Urinary bladder (tissue), 4 donors: ENCODE measurements around the gene SLC7A10. TPM values are rescaled to one million over a fixed set of nuclear protein-coding genes. Genes with fewer than 3 reads are reported as not detected.

Source experiments
- DNase-seq: peaks from one replicate; pipeline ENCODE4 v3.0.0-alpha.2; 2015; ENCODE audit errors: extremely low spot score
- H3K27ac ChIP-seq: one replicate; pipeline ENCODE4 v1.5.1; 2013; ENCODE audit warnings: low read depth, mild to moderate bottlenecking, moderate library complexity
- H3K36me3 ChIP-seq: one replicate; pipeline ENCODE4 v1.6.1; 2013; ENCODE audit warnings: mild to moderate bottlenecking, moderate library complexity; ENCODE audit not compliant: insufficient read depth
- H3K4me1 ChIP-seq: one replicate; pipeline ENCODE4 v1.6.1; 2013; ENCODE audit warnings: mild to moderate bottlenecking, moderate library complexity; ENCODE audit not compliant: insufficient read depth
- H3K4me3 ChIP-seq: one replicate; pipeline ENCODE4 v1.5.1; 2013; ENCODE audit warnings: low read depth, low read length
- WGBS: extraction: QIAGEN DNeasy Blood & Tissue Kit; methylation state at CpG from one replicate; pipeline ENCODE4 v1.1.7; 2013; 5-methylcytosine and 5-hydroxymethylcytosine counted together
- polyA plus RNA-seq: library from polyadenylated mRNA; stranded (reverse); fragments of 200-250 nt; gene quantifications from one replicate; pipeline ENCODE4 v1.2.3, GENCODE V29; 2013
- total RNA-seq: library from RNA; depleted of rRNA; stranded (reverse); fragments of >200 nt; gene quantifications from one replicate; pipeline ENCODE4 v1.2.3, GENCODE V29; 2014
- donor health status: healthy with polysubstance abuse.
- donor health status: healthy.

Gene SLC7A10
- total and polyA plus RNA-seq, 2 donors: 1.1 to 2.2 TPM

DNA sequence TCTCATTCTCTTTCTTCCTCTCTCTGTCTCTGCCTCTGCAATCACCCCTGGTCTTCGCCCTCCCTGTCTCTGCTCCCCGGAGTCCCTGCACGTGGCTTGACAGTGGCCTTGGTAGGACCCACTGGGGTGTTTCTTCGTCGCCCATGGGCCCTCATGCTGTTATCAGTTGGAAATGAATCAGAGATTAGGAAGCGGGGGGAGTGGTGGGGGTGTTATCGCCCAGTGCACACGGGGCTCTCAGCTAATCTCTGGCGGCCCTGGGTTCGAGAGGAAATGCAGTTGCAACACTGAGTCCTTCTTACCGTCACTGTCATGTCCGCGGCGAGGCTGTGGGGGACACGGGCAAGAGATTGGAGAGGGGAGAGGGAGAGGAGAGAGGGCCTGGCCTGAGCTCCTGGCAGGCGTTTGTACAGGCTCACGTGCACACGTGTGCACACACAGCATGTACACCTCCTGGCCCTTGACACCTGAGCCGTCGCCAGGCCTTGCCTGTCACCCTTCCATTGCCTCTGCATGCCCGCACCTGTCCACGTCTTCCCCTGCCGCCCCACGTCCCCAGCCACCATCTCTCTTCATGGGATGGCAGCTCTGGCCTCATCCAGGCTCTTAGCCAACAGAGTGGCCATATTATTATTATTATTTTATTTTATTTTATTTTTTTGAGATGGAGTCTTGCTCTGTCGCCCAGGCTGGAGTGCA lies 37.8 kb upstream of the SLC7A10 start:
- Histone ChIP-seq H3K4me1 (no peaks in the 10 kb centered on the region), H3K4me3 (no peak overlapping the region), H3K27ac (no peak overlapping the region), H3K36me3 (no peaks in the 10 kb centered on the region)
- 81% methylated on average over 25 of the region's 25 CpGs for WGBS
- no peak for DNase-seq

DNA sequence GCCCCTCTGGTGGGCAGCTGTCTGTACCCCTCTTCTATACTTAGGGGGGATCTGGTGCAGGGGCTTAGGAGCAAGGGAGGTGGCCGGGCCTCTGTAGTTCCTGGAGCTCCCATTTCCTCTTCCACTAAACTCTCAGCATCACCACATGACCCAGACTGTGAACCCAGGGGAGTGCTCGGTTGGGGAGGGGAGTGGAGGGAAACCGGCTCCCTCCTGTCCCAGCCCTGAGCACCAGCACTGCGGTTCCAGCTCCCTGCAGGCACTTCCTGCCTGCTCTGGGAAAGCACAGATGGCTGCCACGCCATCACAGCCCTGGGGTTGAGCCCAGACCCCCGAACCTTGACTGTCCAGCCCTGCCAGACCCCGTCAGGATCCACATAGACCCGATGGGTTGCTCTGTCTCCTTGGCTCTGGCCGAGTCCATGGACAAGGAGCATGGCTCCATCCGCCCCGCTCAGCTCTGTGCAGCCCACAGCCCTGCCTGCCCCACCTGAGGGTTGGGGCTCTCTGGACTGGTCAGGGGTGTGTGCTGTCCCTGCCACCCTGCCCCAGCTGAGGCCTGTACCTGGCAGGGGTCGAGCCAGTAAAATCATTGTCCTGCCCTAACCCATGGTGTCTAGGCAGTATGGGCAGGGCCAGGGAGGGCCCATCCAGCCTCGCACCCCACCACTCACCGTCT lies 36.0 kb upstream of the SLC7A10 start:
- no peaks in the 10 kb centered on the region for H3K4me1 ChIP-seq
- H3K27ac ChIP-seq: no peak overlapping the region
- no peak for DNase-seq
- H3K36me3 ChIP-seq: no peaks in the 10 kb centered on the region
- 70% methylated on average over 14 of the region's 14 CpGs for WGBS
- H3K4me3 ChIP-seq: no peak overlapping the region

DNA sequence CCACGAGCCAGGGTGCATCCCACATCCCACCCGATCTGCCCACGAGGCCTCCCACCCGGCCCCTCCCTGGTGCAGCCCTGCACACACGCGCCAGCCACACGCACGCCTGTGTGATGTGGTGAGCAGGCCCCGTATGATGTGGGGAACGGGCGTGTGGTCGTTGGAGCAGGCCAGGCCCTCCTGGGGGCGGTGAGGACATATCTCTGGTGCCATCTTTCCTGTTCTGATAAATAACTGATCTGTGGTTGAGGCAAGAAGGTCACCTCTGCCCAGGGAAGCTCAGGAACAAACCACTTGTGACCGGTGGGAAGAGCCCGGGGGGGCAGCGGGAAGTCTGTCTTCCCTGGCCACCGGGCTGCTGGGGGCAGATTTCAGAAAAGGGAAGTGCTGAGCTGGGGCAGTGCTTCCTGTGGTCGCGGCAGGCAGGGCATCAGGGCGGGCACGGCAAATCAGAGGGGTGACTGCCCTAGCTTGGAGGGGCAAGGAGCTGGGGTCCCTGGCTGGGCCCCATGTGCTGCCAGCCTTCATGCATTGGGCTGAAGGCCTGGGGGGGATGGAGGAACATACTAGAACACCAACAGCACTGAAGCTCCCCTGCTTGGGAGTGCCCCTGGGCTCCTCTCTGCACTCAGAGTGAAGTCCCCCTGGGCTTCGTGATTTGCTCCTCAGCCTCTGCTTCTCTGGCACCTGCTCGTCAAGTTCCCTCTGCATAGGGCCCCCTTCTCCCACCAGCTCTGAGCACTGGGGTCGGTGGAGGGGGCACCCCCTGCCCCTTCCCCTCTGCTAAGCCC lies 35.2 kb upstream of the SLC7A10 start:
- no peak overlapping the region for H3K4me3 ChIP-seq
- no peaks in the 10 kb centered on the region for H3K36me3 ChIP-seq
- DNase-seq: no peak
- no peak overlapping the region for H3K27ac ChIP-seq
- no peaks in the 10 kb centered on the region for H3K4me1 ChIP-seq
- WGBS: 64% methylated on average over 24 of the region's 24 CpGs

DNA sequence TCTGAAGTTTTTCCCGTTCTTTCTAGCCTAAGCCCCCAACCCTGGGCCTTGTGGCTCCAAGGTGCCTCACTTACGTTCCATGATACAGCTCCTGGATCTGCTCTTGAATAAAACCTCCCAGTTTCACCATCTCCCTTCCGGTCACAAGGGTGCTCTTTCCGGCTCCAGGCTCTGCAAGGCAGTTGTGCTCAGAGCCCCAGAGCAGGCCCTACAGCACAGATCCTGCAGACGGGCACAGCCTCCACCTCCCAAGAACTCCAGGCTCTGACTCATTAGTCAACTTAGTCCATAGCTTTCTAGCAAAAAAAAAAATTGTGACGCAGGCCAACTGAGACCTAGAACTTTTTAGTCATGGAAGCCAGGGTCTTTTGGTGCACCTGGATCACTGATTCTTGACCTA lies 33.9 kb upstream of the SLC7A10 start:
- no peak for DNase-seq
- H3K27ac ChIP-seq: no peak overlapping the region
- H3K36me3 ChIP-seq: no peaks in the 10 kb centered on the region
- WGBS: 80% methylated on average over 6 of the region's 6 CpGs
- no peaks in the 10 kb centered on the region for H3K4me1 ChIP-seq
- H3K4me3 ChIP-seq: no peak overlapping the region

DNA sequence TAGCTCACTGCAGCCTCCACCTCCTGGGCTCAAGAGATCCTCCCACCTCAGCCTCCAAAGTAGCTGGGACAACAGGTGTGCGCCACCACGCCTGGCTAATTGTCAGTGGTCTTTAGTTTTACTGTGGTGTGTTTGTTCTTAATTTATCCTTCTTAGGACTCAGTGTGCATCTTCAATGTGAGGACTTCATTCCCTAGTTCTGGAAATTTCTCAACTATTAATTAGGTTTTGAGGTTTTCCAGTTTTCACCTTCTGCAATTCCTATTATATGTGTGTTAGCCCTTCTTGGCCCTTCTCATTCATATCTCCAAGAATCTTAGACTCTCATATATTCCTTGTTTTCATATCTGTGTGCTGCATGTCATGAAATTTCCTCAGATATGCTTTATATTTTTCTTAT lies 32.2 kb upstream of the SLC7A10 start:
- WGBS: 97% methylated on average over 2 of the region's 2 CpGs
- Histone ChIP-seq H3K36me3 (no peaks in the 10 kb centered on the region), H3K27ac (no peak overlapping the region), H3K4me3 (no peak overlapping the region), H3K4me1 (no peaks in the 10 kb centered on the region)
- no peak for DNase-seq

DNA sequence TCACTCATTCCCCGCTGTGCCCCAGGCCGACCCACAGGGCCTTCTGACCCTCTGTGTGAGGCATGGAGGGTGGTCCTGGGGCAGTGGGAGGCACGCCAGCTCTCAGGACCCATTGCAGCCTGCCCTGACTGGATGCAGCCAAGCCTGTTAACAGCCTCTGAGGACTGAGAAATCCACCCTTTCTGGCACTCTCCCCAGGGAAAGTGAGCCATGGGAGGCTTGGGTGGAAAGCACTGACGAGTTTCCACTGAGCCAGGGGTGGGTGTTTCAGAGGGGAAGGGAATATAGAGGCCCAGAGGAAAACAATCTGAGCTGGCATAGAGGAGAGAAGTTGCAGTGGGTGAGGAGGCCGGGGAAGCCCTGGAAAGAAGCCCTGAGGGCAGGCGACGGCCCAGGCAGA lies 30.6 kb upstream of the SLC7A10 start:
- H3K4me1 ChIP-seq: no peaks in the 10 kb centered on the region
- no peak overlapping the region for H3K4me3 ChIP-seq
- no peak overlapping the region for H3K27ac ChIP-seq
- WGBS: 56% methylated on average over 7 of the region's 7 CpGs
- DNase-seq: no peak
- no peaks in the 10 kb centered on the region for H3K36me3 ChIP-seq

DNA sequence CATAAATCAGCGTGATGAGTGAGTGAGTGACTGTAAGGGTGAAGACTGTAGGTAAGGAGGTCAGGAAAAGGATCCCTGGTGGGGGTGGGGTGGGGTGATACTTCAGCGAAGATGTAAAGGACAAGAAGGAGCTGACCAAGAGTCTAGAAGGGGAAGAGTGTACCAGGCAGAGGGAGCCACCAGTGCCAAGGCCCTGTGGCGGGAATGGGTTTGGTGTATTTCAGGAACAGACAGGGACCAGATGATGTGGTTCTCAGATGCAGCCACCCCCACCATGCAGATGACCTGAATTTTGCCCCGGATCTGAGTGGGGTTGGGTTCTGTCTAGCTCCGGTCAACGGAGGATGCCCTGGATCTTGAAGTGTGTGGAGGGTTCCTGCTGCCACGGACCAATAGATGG lies 30.1 kb upstream of the SLC7A10 start:
- DNase-seq: no peak
- H3K4me1 ChIP-seq: no peaks in the 10 kb centered on the region
- no peak overlapping the region for H3K27ac ChIP-seq
- WGBS: 86% methylated on average over 7 of the region's 7 CpGs
- no peak overlapping the region for H3K4me3 ChIP-seq
- no peaks in the 10 kb centered on the region for H3K36me3 ChIP-seq

DNA sequence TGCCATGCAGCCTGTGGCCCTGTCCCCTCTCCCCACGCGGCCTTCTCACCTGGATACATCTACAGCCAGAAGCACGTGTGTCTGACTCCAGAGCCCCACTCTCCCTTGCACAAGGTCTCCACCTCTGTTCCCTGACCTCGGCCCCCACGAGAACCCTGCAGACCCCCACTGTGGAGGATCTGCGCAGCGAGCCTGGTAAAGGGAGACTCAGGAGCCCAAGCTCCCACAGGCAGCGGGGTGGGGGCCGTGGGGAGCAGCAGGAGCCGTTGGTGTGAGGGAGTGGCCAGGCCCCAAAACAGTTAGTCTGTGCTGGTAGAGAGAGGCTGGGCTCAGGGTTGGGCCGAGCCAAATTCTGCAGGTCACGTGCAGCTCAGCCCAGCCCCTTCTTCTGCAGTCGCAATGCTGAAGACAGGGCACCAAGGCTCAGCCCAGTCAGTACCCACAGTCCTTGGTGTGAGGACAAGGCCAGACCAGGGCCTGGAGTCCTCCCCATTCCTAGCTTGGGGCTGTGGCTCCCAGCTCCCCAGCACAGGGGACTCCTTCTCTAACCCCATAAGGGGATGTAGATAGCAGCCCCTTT lies 28.7 kb upstream of the SLC7A10 start:
- Histone ChIP-seq H3K27ac (no peak overlapping the region), H3K36me3 (no peaks in the 10 kb centered on the region), H3K4me3 (no peak overlapping the region), H3K4me1 (no peaks in the 10 kb centered on the region)
- DNase-seq: no peak
- WGBS: 68% methylated on average over 13 of the region's 13 CpGs

DNA sequence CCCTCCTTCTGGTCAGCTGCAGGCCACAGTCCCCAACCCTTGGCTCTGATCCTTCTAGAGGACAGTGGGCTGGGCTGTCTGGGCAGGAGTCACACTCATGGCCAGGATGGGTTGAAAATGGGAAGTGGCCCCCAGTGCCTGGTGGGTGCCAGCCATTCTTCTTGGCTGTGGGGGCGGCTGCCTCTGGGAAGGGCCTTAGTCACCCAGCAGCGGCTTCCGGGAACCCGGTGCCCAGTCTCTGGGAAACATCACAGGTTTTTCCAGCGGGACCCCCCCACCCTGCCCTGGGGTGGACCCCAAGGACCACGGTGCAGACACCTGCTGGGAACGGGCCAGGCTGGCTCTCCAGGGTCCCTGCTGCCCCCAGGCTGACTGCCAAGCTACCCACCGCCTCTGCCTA lies 27.3 kb upstream of the SLC7A10 start:
- no peaks in the 10 kb centered on the region for H3K36me3 ChIP-seq
- no peak overlapping the region for H3K4me3 ChIP-seq
- H3K4me1 ChIP-seq: no peaks in the 10 kb centered on the region
- no peak for DNase-seq
- no peak overlapping the region for H3K27ac ChIP-seq
- WGBS: 86% methylated on average over 8 of the region's 8 CpGs

DNA sequence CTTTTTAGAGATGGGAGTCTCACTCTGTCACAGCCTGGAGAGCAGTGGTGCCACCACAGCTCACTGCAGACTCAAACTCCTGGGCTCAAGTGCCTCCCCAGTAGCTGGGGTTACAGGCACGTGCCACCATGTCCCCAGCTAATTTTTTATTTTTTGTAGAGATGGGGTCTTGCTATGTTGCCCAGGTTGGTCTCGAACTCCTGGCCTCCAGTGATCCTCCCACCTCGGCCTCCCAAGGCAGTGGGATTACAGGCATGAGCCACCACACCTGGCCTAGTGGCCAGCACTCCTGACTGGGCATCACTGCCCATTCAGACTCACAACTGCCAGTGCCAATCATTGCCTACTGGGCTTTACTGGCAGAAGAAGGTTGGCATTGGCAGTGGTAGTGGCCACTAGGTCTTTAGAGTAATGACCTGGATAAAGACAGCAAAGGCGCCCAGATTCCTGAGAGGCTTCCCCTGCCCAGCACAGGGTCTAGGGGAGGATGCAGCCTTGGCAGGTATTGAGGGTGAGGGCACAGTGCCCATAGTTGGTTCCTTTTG lies 26.8 kb upstream of the SLC7A10 start:
- no peak for DNase-seq
- 92% methylated on average over 4 of the region's 4 CpGs for WGBS
- no peaks in the 10 kb centered on the region for H3K36me3 ChIP-seq
- no peaks in the 10 kb centered on the region for H3K4me1 ChIP-seq
- no peak overlapping the region for H3K27ac ChIP-seq
- H3K4me3 ChIP-seq: no peak overlapping the region

DNA sequence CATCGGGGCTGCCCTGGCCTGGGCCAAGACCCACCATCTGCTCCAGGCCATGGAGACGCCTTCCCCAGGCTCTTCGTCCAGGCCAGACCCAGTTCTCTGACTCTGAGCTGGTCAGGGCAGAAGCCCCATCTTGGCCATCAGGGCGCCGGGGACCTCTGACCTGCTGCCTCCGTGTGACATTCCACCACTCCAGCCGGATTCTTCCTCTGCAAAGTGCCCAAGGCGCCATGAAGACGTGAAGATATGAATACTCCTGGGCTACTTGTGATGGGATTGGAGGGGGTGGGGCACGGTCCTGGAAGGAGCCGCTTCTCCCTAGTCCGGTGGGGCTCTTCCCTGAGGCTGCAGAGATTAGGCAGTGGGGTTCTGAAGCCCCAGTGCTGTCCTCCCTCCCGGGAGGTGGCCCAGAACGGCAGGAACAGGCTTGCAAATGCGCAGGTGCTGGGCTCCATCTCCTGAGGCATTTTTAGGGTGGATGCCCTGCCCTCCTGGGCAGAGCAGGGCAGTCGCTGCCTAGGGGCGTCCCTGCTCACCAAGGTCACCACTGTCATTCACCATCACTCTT lies 26.0 kb upstream of the SLC7A10 start:
- Histone ChIP-seq H3K4me1 (no peaks in the 10 kb centered on the region), H3K27ac (no peak overlapping the region), H3K36me3 (no peaks in the 10 kb centered on the region), H3K4me3 (no peak overlapping the region)
- no peak for DNase-seq
- 76% methylated on average over 17 of the region's 17 CpGs for WGBS

DNA sequence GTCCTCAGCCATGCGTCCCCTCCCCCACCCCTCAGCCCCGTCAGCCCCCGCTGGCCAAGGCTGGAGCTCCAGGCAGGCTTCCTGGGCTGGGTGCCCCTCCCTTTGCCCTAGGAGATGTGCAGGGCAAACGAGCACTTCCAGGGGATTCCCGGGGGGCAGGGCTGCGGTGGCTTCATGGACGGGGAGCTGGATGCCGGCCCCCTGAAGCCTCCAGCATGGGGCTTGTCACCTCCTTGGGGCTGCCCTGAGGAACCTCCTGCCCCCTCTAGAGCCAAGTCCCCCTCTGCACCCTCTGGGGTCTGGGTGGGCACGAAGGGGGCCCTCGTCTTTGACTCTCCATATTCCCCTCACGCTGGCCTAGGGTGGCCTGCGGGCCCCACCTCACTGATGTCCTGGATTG lies 25.4 kb upstream of the SLC7A10 start:
- no peak overlapping the region for H3K4me3 ChIP-seq
- no peaks in the 10 kb centered on the region for H3K4me1 ChIP-seq
- no peaks in the 10 kb centered on the region for H3K36me3 ChIP-seq
- no peak overlapping the region for H3K27ac ChIP-seq
- WGBS: 58% methylated on average over 12 of the region's 12 CpGs
- DNase-seq: no peak

DNA sequence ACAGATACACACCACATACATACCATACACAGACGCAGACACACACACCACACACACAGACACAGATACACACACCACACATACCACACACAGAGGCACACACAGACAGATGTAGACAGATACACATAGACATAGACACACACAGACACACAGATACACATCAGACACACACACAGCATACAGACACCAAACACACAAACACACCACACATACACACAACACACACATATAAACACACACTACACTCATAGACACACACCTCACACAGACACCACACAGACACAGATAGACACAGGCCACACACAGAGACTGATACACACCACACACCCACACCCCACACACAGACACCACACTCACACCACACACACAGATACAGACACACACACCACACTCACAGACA lies 24.9 kb upstream of the SLC7A10 start:
- WGBS: 89% methylated on average over 1 of the region's 1 CpG
- Histone ChIP-seq H3K4me3 (no peak overlapping the region), H3K4me1 (no peaks in the 10 kb centered on the region), H3K36me3 (no peaks in the 10 kb centered on the region), H3K27ac (no peak overlapping the region)
- no peak for DNase-seq
